Measurements from ENCODE around the gene ABCA6. TPM values are rescaled to one million over a fixed set of nuclear protein-coding genes. Genes with fewer than 3 reads are reported as not detected.

Gene ABCA6
- total RNA-seq, 2 donors from 2014 or later = 0.89 to 0.99 TPM

GRCh38 chr17:69166957-69167356, 25.3 kb upstream of the ABCA6 start:
- no peaks in the 10 kb centered on the region for H3K4me1 Mint-ChIP-seq
- no peak overlapping the region for H3K27ac Mint-ChIP-seq
- H3K4me3 Mint-ChIP-seq = no peak overlapping the region
- DNase-seq = no peak
- peaks cover 4% of the 10 kb centered on the region for H3K36me3 Mint-ChIP-seq (ENCODE audit: low read depth)
- no peaks in the 10 kb centered on the region for H3K27me3 Mint-ChIP-seq
- no peak for ATAC-seq
- H3K9me3 ChIP-seq (ENCODE audit: control insufficient read depth, low read length, poor library complexity, severe bottlenecking) = no peaks in the 10 kb centered on the region

- Mint-ChIP-seq H3K27me3 (no peaks in the 10 kb centered on the region), H3K4me1 (no peaks in the 10 kb centered on the region), H3K4me3 (no peak overlapping the region), H3K36me3 (ENCODE audit: low read depth) (peaks cover 4% of the 10 kb centered on the region), H3K27ac (no peak overlapping the region)
- no peaks in the 10 kb centered on the region for H3K9me3 ChIP-seq (ENCODE audit: control insufficient read depth, low read length, poor library complexity, severe bottlenecking)
- no peak for ATAC-seq
- DNase-seq = no peak
These were observed 22.5 kb upstream of the ABCA6 start for GRCh38 chr17:69164206-69164605.

- no peak for DNase-seq
- Mint-ChIP-seq H3K4me1 (no peaks in the 10 kb centered on the region), H3K36me3 (ENCODE audit: low read depth) (peaks cover 5% of the 10 kb centered on the region), H3K27me3 (no peaks in the 10 kb centered on the region), H3K27ac (no peak overlapping the region), H3K4me3 (no peak overlapping the region)
- no peak for ATAC-seq
- no peaks in the 10 kb centered on the region for H3K9me3 ChIP-seq (ENCODE audit: control insufficient read depth, low read length, poor library complexity, severe bottlenecking)
These were observed 17.7 kb upstream of the ABCA6 start for GRCh38 chr17:69159418-69159817.

- DNase-seq (no peak), ATAC-seq (no peak)
- no peak overlapping the region for H3K4me3 Mint-ChIP-seq
- no peak overlapping the region for H3K27ac Mint-ChIP-seq
- no peaks in the 10 kb centered on the region for H3K27me3 Mint-ChIP-seq
- H3K36me3 Mint-ChIP-seq (ENCODE audit: low read depth) = peaks cover 14% of the 10 kb centered on the region
- H3K4me1 Mint-ChIP-seq = no peaks in the 10 kb centered on the region
- no peaks in the 10 kb centered on the region for H3K9me3 ChIP-seq (ENCODE audit: control insufficient read depth, low read length, poor library complexity, severe bottlenecking)
These were observed 12.6 kb upstream of the ABCA6 start for GRCh38 chr17:69154267-69154666.

- peaks cover 11% of the 10 kb centered on the region for H3K36me3 Mint-ChIP-seq (ENCODE audit: low read depth)
- no peaks in the 10 kb centered on the region for H3K27me3 Mint-ChIP-seq
- H3K9me3 ChIP-seq (ENCODE audit: control insufficient read depth, low read length, poor library complexity, severe bottlenecking) = no peaks in the 10 kb centered on the region
- ATAC-seq = no peak
- no peaks in the 10 kb centered on the region for H3K4me1 Mint-ChIP-seq
- no peak overlapping the region for H3K27ac Mint-ChIP-seq
- no peak for DNase-seq
- no peak overlapping the region for H3K4me3 Mint-ChIP-seq
These were observed 8.6 kb upstream of the ABCA6 start for GRCh38 chr17:69150333-69150732.

- Mint-ChIP-seq H3K27me3 (no peaks in the 10 kb centered on the region), H3K36me3 (ENCODE audit: low read depth) (peaks cover 11% of the 10 kb centered on the region), H3K27ac (no peak overlapping the region), H3K4me3 (no peak overlapping the region), H3K4me1 (no peaks in the 10 kb centered on the region)
- DNase-seq (no peak), ATAC-seq (no peak)
- no peaks in the 10 kb centered on the region for H3K9me3 ChIP-seq (ENCODE audit: control insufficient read depth, low read length, poor library complexity, severe bottlenecking)
These were observed 5.8 kb upstream of the ABCA6 start for GRCh38 chr17:69147460-69147859.

- peak overlapping the region; percentile 37 for H3K4me3 Mint-ChIP-seq
- H3K4me1 Mint-ChIP-seq = peaks cover 2% of the 10 kb centered on the region
- H3K36me3 Mint-ChIP-seq (ENCODE audit: low read depth) = peaks cover 4% of the 10 kb centered on the region
These were observed 2.9 kb upstream of the ABCA6 start for GRCh38 chr17:69144331-69145255.

GRCh38 chr17:69143683-69144231, 2.1 kb upstream of the ABCA6 start:
- Mint-ChIP-seq H3K36me3 (ENCODE audit: low read depth) (peaks cover 2% of the 10 kb centered on the region), H3K4me1 (peaks cover 2% of the 10 kb centered on the region), H3K4me3 (no peak overlapping the region), H3K27me3 (no peaks in the 10 kb centered on the region), H3K27ac (no peak overlapping the region)
- no peak for ATAC-seq
- no peak for DNase-seq
- H3K9me3 ChIP-seq (ENCODE audit: control insufficient read depth, low read length, poor library complexity, severe bottlenecking) = no peaks in the 10 kb centered on the region

More at GRCh38 chr17:69144331-69145255, 2.9 kb upstream of the ABCA6 start:
- no peaks in the 10 kb centered on the region for H3K9me3 ChIP-seq (ENCODE audit: control insufficient read depth, low read length, poor library complexity, severe bottlenecking)
- ATAC-seq (no peak), DNase-seq (no peak)
- Mint-ChIP-seq H3K27ac (no peak overlapping the region), H3K27me3 (no peaks in the 10 kb centered on the region)

- no peaks in the 10 kb centered on the region for H3K9me3 ChIP-seq (ENCODE audit: control insufficient read depth, low read length, poor library complexity, severe bottlenecking)
- no peak for DNase-seq
- Mint-ChIP-seq H3K36me3 (ENCODE audit: low read depth) (peaks cover 2% of the 10 kb centered on the region), H3K4me3 (no peak overlapping the region), H3K27ac (no peak overlapping the region), H3K4me1 (peaks cover 2% of the 10 kb centered on the region), H3K27me3 (no peaks in the 10 kb centered on the region)
- ATAC-seq = no peak
These were observed 1.5 kb upstream of the ABCA6 start for GRCh38 chr17:69143151-69143550.

GRCh38 chr17:69142175-69142802, 594 bp upstream of the ABCA6 start:
- DNase-seq (no peak), ATAC-seq (no peak)
- Mint-ChIP-seq H3K27ac (no peak overlapping the region), H3K4me3 (no peak overlapping the region), H3K36me3 (ENCODE audit: low read depth) (peaks cover 2% of the 10 kb centered on the region), H3K4me1 (peaks cover 2% of the 10 kb centered on the region), H3K27me3 (no peaks in the 10 kb centered on the region)
- H3K9me3 ChIP-seq (ENCODE audit: control insufficient read depth, low read length, poor library complexity, severe bottlenecking) = no peaks in the 10 kb centered on the region

GRCh38 chr17:69134112-69134511, 7.6 kb downstream of the ABCA6 start:
- Mint-ChIP-seq H3K4me1 (no peaks in the 10 kb centered on the region), H3K4me3 (no peak overlapping the region), H3K27me3 (no peaks in the 10 kb centered on the region), H3K27ac (no peak overlapping the region), H3K36me3 (ENCODE audit: low read depth) (no peaks in the 10 kb centered on the region)
- ATAC-seq (no peak), DNase-seq (no peak)
- no peaks in the 10 kb centered on the region for H3K9me3 ChIP-seq (ENCODE audit: control insufficient read depth, low read length, poor library complexity, severe bottlenecking)

- H3K27ac Mint-ChIP-seq = no peak overlapping the region
- no peak for ATAC-seq
These were observed 10.9 kb downstream of the ABCA6 start for GRCh38 chr17:69130627-69131296.

GRCh38 chr17:69123626-69124025, 18.1 kb downstream of the ABCA6 start:
- no peaks in the 10 kb centered on the region for H3K4me1 Mint-ChIP-seq
- ATAC-seq (no peak), DNase-seq (no peak)
- peaks cover 2% of the 10 kb centered on the region for H3K36me3 Mint-ChIP-seq (ENCODE audit: low read depth)
- no peaks in the 10 kb centered on the region for H3K9me3 ChIP-seq (ENCODE audit: control insufficient read depth, low read length, poor library complexity, severe bottlenecking)
- peaks cover 6% of the 10 kb centered on the region for H3K27me3 Mint-ChIP-seq
- H3K27ac Mint-ChIP-seq = no peak overlapping the region
- no peak overlapping the region for H3K4me3 Mint-ChIP-seq

More at GRCh38 chr17:69130627-69131296, 10.9 kb downstream of the ABCA6 start:
- no peaks in the 10 kb centered on the region for H3K9me3 ChIP-seq (ENCODE audit: control insufficient read depth, low read length, poor library complexity, severe bottlenecking)
- Mint-ChIP-seq H3K4me1 (no peaks in the 10 kb centered on the region), H3K4me3 (no peak overlapping the region), H3K27me3 (no peaks in the 10 kb centered on the region), H3K36me3 (ENCODE audit: low read depth) (no peaks in the 10 kb centered on the region)
- DNase-seq = no peak
